Ramos (cell line): ENCODE results near the gene ADAMTS17.

Experiments used
- in situ Hi-C: fragments of 300-500 bp; cut with MboI; formaldehyde crosslinking; loops from one replicate; pipeline ENCODE4 v1.14.3; 2022; ENCODE audit warnings: low sequenced_read_pairs; ENCODE audit not compliant: unreplicated experiment

Gene ADAMTS17

GRCh38 chr15:100187677-100188076 is 154.1 kb downstream of the ADAMTS17 start:
- in situ Hi-C loops = no loop called here

DNA sequence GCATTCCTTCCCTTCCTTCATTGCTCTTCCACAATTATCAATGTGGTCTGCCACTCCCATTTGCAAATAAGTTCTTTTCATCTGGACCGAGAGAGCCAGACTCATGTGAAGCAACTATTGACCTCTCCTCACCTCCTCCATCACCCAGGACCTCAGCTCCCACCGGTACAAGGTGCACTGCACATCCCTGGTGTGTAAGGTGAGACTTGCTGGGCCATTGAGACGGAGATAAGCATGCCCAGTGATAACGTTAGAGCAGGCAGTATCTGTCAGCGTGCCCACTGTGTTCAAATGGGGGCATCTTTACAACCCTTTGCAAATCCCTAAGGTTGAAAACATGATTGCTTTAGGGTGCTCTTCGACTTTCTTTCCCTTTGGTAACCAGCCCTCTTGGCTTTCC is 154.8 kb downstream of the ADAMTS17 start:
- in situ Hi-C loops = no loop called here

DNA sequence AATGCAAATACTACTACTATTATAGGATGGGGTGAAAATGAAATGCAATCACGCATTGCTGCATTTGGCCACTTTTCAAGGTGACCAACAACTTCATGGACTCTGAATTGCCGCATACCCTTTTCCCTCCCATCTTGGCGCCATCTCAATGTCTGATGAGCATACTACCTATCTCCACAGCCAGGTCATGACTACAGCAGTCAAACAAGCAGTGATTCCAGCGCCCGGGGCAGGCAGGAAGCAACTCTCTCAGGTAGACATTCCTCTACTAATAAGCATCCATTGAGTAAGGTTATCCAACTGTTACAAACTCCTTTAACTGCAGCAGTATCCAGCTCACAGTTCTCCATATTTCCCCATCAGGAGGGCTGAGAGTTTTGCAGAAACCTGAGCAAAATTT is 155.4 kb downstream of the ADAMTS17 start:
- in situ Hi-C loops = no loop called here

GRCh38 chr15:100183921-100184495 is 157.8 kb downstream of the ADAMTS17 start:
- in situ Hi-C loops = no loop called here

GRCh38 chr15:100180921-100181320 is 160.9 kb downstream of the ADAMTS17 start:
- in situ Hi-C loops = no loop called here

DNA sequence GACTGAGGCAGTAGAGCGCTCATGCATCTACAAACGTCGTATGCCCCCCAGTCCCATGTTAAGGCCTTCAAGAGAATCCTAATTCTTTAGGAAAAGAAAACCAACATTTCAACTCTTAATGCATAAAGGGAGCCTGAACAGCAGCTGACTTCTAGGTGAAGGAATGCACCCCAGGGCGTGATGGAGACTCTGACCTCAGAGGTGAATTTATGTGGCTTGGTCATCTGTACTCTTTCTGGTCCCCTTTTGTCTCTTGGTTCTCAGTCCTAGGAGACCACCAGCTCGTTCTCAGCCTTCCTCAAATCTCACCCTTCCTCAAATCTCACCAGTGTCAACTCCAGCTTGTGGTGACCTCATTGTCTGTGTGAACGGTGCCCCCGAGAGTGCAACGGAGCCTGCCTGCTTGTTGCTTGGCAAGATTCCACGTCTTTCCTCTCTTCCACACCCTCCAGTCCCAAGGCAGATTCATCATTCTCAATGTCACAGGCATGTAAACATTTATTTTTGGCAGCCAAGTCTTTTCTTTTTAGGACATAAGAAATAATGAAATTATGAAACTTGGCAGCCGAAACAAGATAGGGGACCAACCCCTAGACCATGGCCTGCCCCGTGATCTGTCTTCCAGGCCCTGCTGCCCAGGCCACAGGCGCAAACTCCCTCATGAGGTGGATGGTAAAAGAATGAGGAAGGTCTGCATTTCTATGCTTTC is 166.2 kb downstream of the ADAMTS17 start:
- in situ Hi-C loops = no loop called here

DNA sequence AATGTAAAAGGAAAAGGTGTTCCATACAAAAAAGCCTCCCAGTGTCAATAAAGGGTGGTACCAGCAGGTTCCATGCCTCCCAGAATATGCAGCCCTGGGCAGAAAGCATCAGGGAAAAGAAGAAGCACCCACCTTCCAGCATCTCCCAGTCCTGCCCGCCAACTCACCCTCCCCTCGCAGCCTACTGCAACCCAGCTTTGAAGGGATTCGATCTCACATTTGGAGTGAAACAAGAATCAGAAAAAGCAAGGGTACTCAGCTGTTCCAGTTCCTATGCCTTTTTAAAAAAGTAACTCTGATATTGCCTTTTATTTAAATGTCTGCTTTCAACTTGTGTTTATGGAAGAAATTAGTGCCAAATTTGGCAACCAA is 166.9 kb downstream of the ADAMTS17 start:
- in situ Hi-C loops = no loop called here

- in situ Hi-C loops = no loop called here
These were observed 167.4 kb downstream of the ADAMTS17 start for GRCh38 chr15:100174159-100174903.

GRCh38 chr15:100172356-100173024 is 169.3 kb downstream of the ADAMTS17 start:
- in situ Hi-C loops = no loop called here

DNA sequence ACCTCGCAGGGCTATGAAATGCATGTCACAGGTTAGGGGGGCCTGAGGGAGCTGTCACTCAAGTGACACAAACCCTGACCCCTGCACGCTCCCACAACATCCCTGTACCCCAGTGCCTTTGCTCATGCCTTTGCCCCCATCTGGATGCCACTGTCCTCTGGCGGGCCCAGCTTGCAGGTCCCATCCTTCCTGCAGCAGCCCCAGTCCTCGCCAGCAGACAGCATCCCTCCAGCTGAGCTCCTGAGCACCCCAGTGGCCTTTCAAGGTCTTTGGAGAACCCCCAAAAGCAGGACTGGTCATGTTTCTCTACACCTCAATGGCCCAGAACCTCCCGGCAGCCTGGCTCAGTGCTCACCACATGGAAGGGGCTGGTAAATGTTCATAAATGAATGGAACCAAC is 170.4 kb downstream of the ADAMTS17 start:
- in situ Hi-C loops = no loop called here

GRCh38 chr15:100170291-100171210 is 171.2 kb downstream of the ADAMTS17 start:
- in situ Hi-C loops = no loop called here

GRCh38 chr15:100169615-100170290 is 172.0 kb downstream of the ADAMTS17 start:
- in situ Hi-C loops = no loop called here

GRCh38 chr15:100168787-100169186 is 173.0 kb downstream of the ADAMTS17 start:
- in situ Hi-C loops = no loop called here

- in situ Hi-C loops = no loop called here
These were observed 173.8 kb downstream of the ADAMTS17 start for GRCh38 chr15:100167884-100168375.

- in situ Hi-C loops = no loop called here
These were observed 175.5 kb downstream of the ADAMTS17 start for GRCh38 chr15:100166313-100166712.

- in situ Hi-C loops = no loop called here
These were observed 177.8 kb downstream of the ADAMTS17 start for GRCh38 chr15:100163961-100164360.

- in situ Hi-C loops = no loop called here
These were observed 180.8 kb downstream of the ADAMTS17 start for GRCh38 chr15:100160953-100161352.

- in situ Hi-C loops = no loop called here
These were observed 182.3 kb downstream of the ADAMTS17 start for GRCh38 chr15:100159436-100159835.

GRCh38 chr15:100158356-100158755 is 183.4 kb downstream of the ADAMTS17 start:
- in situ Hi-C loops = no loop called here
